ENCODE data around the gene ACTN3. TPM values are rescaled to one million over a fixed set of nuclear protein-coding genes. Genes with fewer than 3 reads are reported as not detected.

ACTN3 gene
- total RNA-seq, 6 experiments from 2014 or later, result not detected

- no peak for DNase-seq
- Histone ChIP-seq H3K4me3 (no peak overlapping the region), H3K4me1 (peaks cover 0 to 4% (median 0%) of the 10 kb centered on the region in 4 donors), H3K27ac (no peak overlapping the region), H3K27me3 (no peaks in the 10 kb centered on the region), H3K9me3 (no peaks in the 10 kb centered on the region), H3K36me3 (no peaks in the 10 kb centered on the region)
- no CpG with 5 or more reads among the region's 9 CpGs for WGBS (ENCODE audit: insufficient coverage, low coverage, low lambda C conversion rate, missing lambda C conversion rate)
- ATAC-seq, result no peak
- TF ChIP-seq POLR2A (IDR thresholded peaks at IDR 0.05), result no peak
- TF ChIP-seq, protein P1, sequence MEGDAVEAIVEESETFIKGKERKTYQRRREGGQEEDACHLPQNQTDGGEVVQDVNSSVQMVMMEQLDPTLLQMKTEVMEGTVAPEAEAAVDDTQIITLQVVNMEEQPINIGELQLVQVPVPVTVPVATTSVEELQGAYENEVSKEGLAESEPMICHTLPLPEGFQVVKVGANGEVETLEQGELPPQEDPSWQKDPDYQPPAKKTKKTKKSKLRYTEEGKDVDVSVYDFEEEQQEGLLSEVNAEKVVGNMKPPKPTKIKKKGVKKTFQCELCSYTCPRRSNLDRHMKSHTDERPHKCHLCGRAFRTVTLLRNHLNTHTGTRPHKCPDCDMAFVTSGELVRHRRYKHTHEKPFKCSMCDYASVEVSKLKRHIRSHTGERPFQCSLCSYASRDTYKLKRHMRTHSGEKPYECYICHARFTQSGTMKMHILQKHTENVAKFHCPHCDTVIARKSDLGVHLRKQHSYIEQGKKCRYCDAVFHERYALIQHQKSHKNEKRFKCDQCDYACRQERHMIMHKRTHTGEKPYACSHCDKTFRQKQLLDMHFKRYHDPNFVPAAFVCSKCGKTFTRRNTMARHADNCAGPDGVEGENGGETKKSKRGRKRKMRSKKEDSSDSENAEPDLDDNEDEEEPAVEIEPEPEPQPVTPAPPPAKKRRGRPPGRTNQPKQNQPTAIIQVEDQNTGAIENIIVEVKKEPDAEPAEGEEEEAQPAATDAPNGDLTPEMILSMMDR (IDR thresholded peaks at IDR 0.05), result no peak
- intact Hi-C loops (cut with DNase I), result no loop called here
These were observed 15.2 kb downstream of the ACTN3 start for GRCh38 chr11:66561975-66562248.

DNA sequence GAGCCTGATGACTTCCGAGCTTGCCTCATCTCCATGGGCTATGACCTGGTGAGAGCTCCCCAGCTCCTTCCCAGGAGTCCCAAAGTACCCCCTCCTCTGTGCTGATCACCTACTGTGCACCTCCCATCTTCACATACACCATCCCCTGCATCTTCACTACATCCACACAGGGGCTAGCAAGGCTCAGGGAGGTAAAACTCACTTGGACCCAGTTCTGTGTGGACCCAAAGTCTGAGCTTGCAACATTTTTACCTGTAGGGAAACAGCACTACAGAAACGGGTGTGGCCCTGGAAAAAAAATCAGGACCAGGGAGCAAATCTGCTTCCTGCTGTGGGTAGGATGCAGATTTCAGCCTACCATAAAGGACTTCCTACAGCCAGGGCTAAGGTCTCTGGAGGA, 15.6 kb downstream of the ACTN3 start:
- H3K36me3 ChIP-seq, result no peaks in the 10 kb centered on the region
- DNase-seq (no peak), ATAC-seq (no peak)
- H3K27me3 ChIP-seq, result no peaks in the 10 kb centered on the region
- no peak overlapping the region for H3K27ac ChIP-seq
- TF ChIP-seq, protein P1 (IDR thresholded peaks at IDR 0.05), result no peak
- H3K4me1 ChIP-seq, result peaks cover 0 to 4% (median 0%) of the 10 kb centered on the region in 4 donors
- WGBS (ENCODE audit: insufficient coverage, low coverage, low lambda C conversion rate, missing lambda C conversion rate), result 100% methylated on average over 1 of the region's 2 CpGs
- H3K9me3 ChIP-seq, result no peaks in the 10 kb centered on the region
- intact Hi-C loops (cut with DNase I), result no loop called here
- no peak overlapping the region for H3K4me3 ChIP-seq

- Histone ChIP-seq H3K4me1 (peaks cover 0 to 8% (median 0%) of the 10 kb centered on the region in 4 donors), H3K27ac (no peak overlapping the region), H3K9me3 (no peaks in the 10 kb centered on the region), H3K36me3 (no peaks in the 10 kb centered on the region), H3K27me3 (no peaks in the 10 kb centered on the region), H3K4me3 (no peak overlapping the region)
- TF ChIP-seq, protein P1 (IDR thresholded peaks at IDR 0.05), result no peak
- no peak for TF ChIP-seq POLR2A (IDR thresholded peaks at IDR 0.05)
- WGBS (ENCODE audit: insufficient coverage, low coverage, low lambda C conversion rate, missing lambda C conversion rate), result 90% methylated on average over 3 of the region's 20 CpGs
- DNase-seq, result no peak
- no peak for ATAC-seq
- intact Hi-C loops (cut with DNase I), result no loop called here
These were observed 16.3 kb downstream of the ACTN3 start for GRCh38 chr11:66562907-66563583.

DNA sequence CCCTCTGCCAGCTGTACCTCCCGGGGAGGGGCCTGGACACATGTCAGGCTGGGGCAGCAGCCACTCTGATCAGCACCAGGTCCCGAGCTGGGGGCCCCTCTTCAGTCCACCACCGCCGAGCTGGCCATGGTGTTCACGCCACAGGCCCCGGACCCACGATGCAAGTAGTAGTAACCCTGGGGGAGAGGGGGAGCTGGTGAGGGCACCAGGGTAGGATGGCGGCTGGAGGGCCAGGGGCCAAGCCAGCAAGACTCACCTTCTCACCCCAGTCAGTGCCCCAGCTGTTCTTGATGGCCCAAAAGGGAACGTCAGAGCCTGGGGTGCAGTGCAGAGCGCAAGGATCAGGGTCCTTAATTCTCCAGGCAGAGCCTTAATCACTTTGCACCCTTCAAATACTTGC, 17.1 kb downstream of the ACTN3 start:
- no peak for DNase-seq
- no peaks in the 10 kb centered on the region for H3K36me3 ChIP-seq

More for the DNA sequence above, 17.1 kb downstream of the ACTN3 start:
- Histone ChIP-seq H3K9me3 (no peaks in the 10 kb centered on the region), H3K4me3 (no peak overlapping the region), H3K27ac (no peak overlapping the region), H3K4me1 (peaks cover 0 to 9% (median 0%) of the 10 kb centered on the region in 4 donors), H3K27me3 (no peaks in the 10 kb centered on the region)
- intact Hi-C loops (cut with DNase I), result no loop called here
- TF ChIP-seq POLR2A (IDR thresholded peaks at IDR 0.05), result no peak
- TF ChIP-seq, protein P1 (IDR thresholded peaks at IDR 0.05), result no peak
- 63% methylated on average over 3 of the region's 10 CpGs for WGBS (ENCODE audit: insufficient coverage, low coverage, low lambda C conversion rate, missing lambda C conversion rate)
- ATAC-seq, result no peak
